Sigmoid colon (tissue), 4 donors: ENCODE data around the gene APBB2.

Experiments
- CTCF ChIP-seq, 4 experiments: fragments of 450-650 bp in 3 of 4; fragments of 200-600 bp in 1 of 4; IDR thresholded peaks; one replicate each; pipeline ENCODE4 v1.5.1; 2016 to 2019; ENCODE audit warnings: antibody characterized with exemption in 4 of 4, mild to moderate bottlenecking in 3 of 4, moderate library complexity in 2 of 4
- EP300 ChIP-seq, 4 donors: sonication (generic); formaldehyde crosslinking; IDR thresholded peaks; one replicate each; pipeline ENCODE4 v1.6.1; 2017; ENCODE audit warnings: antibody characterized with exemption in 4 of 4
- POLR2A ChIP-seq, 2 donors: fragments of 450-650 bp; IDR thresholded peaks; one replicate each; pipeline ENCODE4 v1.6.1; 2016; ENCODE audit warnings: antibody characterized with exemption in 2 of 2, mild to moderate bottlenecking in 2 of 2, moderate library complexity in 2 of 2
- POLR2AphosphoS5 ChIP-seq, 4 donors: sonication (generic); formaldehyde crosslinking; IDR thresholded peaks; one replicate each; pipeline ENCODE4 v1.6.1; 2017; ENCODE audit warnings: antibody characterized with exemption in 4 of 4

- TF ChIP-seq CTCF (IDR thresholded peaks at IDR 0.05) (no peak), POLR2A (IDR thresholded peaks at IDR 0.05) (no peak), POLR2AphosphoS5 (IDR thresholded peaks at IDR 0.05) (no peak), EP300 (IDR thresholded peaks at IDR 0.05) (no peak)
Measured at GRCh38 chr4:41241919-41242318, 27.6 kb upstream of the APBB2 start.
